ENCODE results near the gene OLFML1. TPM values are rescaled to one million over a fixed set of nuclear protein-coding genes. Genes with fewer than 3 reads are reported as not detected.

OLFML1 gene
- total and polyA plus RNA-seq, 2 of the 8 experiments (the other 6 are each of a cell fraction or from before 2014, with no cell fraction given), result 0.24 TPM; not detected in 1

DNA sequence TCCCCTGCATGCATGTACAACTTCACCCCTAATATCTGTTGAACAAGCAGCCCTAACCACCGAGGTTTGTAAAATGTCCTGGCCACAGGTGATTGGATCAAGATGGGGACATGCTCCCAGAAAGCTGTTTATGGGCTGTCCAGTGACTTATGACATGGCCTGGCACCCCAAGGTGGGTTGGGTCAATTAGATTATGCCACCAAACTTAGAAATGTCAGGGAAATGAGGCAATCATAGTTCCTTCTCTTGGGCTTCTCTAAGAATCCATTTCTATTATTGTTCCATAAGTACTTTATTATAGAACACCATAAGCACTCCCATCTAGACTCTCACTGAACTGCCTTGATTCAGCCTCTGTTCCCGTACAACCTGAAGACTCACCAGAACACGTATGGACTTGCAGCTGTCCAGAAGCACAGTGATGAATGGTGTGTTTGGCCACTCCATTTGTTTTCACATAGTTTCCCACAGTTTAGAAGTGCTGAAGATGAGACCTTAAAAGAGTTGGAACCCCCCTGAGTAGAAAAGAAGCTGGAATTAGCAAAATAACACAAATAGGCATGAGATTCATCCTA lies 45.5 kb upstream of the OLFML1 start (continued):
- TF ChIP-seq CHD7 (IDR thresholded peaks at IDR 0.05; ENCODE audit: insufficient replicate concordance, low read length), result no peak
- no peak for TF ChIP-seq CEBPB (IDR thresholded peaks at IDR 0.05; ENCODE audit: low read depth, low read length)
- no peak for TF ChIP-seq CBX5 (IDR thresholded peaks at IDR 0.05; ENCODE audit: low read depth, low read length)
- no peak for TF ChIP-seq TCF12 (IDR thresholded peaks at IDR 0.05; ENCODE audit: low read depth, low read length)
- TF ChIP-seq, protein P1, sequence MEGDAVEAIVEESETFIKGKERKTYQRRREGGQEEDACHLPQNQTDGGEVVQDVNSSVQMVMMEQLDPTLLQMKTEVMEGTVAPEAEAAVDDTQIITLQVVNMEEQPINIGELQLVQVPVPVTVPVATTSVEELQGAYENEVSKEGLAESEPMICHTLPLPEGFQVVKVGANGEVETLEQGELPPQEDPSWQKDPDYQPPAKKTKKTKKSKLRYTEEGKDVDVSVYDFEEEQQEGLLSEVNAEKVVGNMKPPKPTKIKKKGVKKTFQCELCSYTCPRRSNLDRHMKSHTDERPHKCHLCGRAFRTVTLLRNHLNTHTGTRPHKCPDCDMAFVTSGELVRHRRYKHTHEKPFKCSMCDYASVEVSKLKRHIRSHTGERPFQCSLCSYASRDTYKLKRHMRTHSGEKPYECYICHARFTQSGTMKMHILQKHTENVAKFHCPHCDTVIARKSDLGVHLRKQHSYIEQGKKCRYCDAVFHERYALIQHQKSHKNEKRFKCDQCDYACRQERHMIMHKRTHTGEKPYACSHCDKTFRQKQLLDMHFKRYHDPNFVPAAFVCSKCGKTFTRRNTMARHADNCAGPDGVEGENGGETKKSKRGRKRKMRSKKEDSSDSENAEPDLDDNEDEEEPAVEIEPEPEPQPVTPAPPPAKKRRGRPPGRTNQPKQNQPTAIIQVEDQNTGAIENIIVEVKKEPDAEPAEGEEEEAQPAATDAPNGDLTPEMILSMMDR (IDR thresholded peaks at IDR 0.05; ENCODE audit: control extremely low read depth in 1 of 3, insufficient read depth in 1 of 3, low read depth in 1 of 3, low read length in 3 of 3), result no peak
- no peak for TF ChIP-seq CREB1 (IDR thresholded peaks at IDR 0.05)
- TF ChIP-seq, protein P2, sequence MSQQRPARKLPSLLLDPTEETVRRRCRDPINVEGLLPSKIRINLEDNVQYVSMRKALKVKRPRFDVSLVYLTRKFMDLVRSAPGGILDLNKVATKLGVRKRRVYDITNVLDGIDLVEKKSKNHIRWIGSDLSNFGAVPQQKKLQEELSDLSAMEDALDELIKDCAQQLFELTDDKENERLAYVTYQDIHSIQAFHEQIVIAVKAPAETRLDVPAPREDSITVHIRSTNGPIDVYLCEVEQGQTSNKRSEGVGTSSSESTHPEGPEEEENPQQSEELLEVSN (IDR thresholded peaks at IDR 0.05), result no peak
